HepG2 (cell line): ENCODE results near the gene NCOA6. TPM values are rescaled to one million over a fixed set of nuclear protein-coding genes. Genes with fewer than 3 reads are reported as not detected.

Experiments used
- HNRNPK ChIP-seq: fragments of 200-400 bp; formaldehyde crosslinking; IDR thresholded peaks from 2 replicates; pipeline ENCODE4 v1.6.1; 2018; ENCODE audit warnings: low read length, low read depth, moderate library complexity, mild to moderate bottlenecking; ENCODE audit not compliant: poor library complexity, severe bottlenecking
- JARID2 ChIP-seq: sonication (generic); formaldehyde crosslinking; IDR thresholded peaks from 2 replicates; pipeline ENCODE4 v1.8.1; 2023; ENCODE audit warnings: missing genetic modification reagents, inconsistent platforms; ENCODE audit not compliant: insufficient replicate concordance
- KDM5A ChIP-seq: fragments of 200-600 bp; sonication (generic); IDR thresholded peaks from 2 replicates; pipeline ENCODE4 v1.7.0; 2018; ENCODE audit warnings: antibody characterized with exemption, mild to moderate bottlenecking, low read length, borderline replicate concordance
- KIAA2018 ChIP-seq: sonication (generic); formaldehyde crosslinking; IDR thresholded peaks from 2 replicates; pipeline ENCODE4 v1.5.0; 2020; ENCODE audit warnings: mild to moderate bottlenecking, missing genetic modification reagents, borderline replicate concordance
- MED13 ChIP-seq: sonication (generic); formaldehyde crosslinking; IDR thresholded peaks from 2 replicates; pipeline ENCODE4 v1.5.0; 2020; ENCODE audit warnings: missing genetic modification reagents
- MIER3 ChIP-seq: IDR thresholded peaks from 2 replicates; pipeline ENCODE4 v1.6.1; 2016; ENCODE audit warnings: missing compliant biosample characterization, borderline replicate concordance
- POLR2AphosphoS5 ChIP-seq: IDR thresholded peaks from 2 replicates; pipeline ENCODE4 v1.6.1; 2012; ENCODE audit warnings: low read depth, low read length
- TAF1 ChIP-seq: sonication (generic); formaldehyde crosslinking; IDR thresholded peaks from 2 replicates; pipeline ENCODE4 v1.4.0; 2020; ENCODE audit warnings: missing genetic modification reagents
- ZBTB37 ChIP-seq: sonication (generic); formaldehyde crosslinking; IDR thresholded peaks from 2 replicates; pipeline ENCODE4 v1.4.0; 2020; ENCODE audit warnings: mild to moderate bottlenecking, missing genetic modification reagents
- ZNF101 ChIP-seq: sonication (generic); formaldehyde crosslinking; IDR thresholded peaks from 2 replicates; pipeline ENCODE4 v1.4.0; 2020; ENCODE audit warnings: mild to moderate bottlenecking, low read depth, missing genetic modification reagents, borderline replicate concordance
- ZNF207 ChIP-seq: fragments of 450-650 bp; IDR thresholded peaks from 2 replicates; pipeline ENCODE4 v1.6.1; 2016; ENCODE audit warnings: antibody characterized with exemption, borderline replicate concordance
- ZNF354B ChIP-seq: sonication (generic); formaldehyde crosslinking; IDR thresholded peaks from 2 replicates; pipeline ENCODE4 v1.8.0; 2022; ENCODE audit warnings: mild to moderate bottlenecking, missing genetic modification reagents
- ZNF614 ChIP-seq: IDR thresholded peaks from 2 replicates; pipeline ENCODE4 v1.6.1; 2018; ENCODE audit warnings: missing biosample characterization, missing genetic modification reagents, inconsistent platforms, borderline replicate concordance
- polyA plus RNA-seq, 8 experiments: library from polyadenylated mRNA; depleted of rRNA in 3 of 8; stranded (reverse) in 7 of 8; unstranded in 1 of 8; fragments of >200 nt; fragmentation: Illumina TruSeq in 4 of 8; extraction: Trizol in 4 of 8; gene quantifications; 2 replicates each; pipeline versions ENCODE4 v1.2.1 to v1.2.3, GENCODE V29; 2011 to 2016; ENCODE audit warnings: low read depth in 4 of 8, missing spikeins in 1 of 8, mixed read lengths in 1 of 8; ENCODE audit not compliant: insufficient read depth in 1 of 8
- total RNA-seq, 5 experiments: library from RNA; depleted of rRNA; stranded (reverse); fragments of >200 nt; fragmentation: Illumina TruSeq; extraction: Trizol; gene quantifications; 2 replicates each; pipeline ENCODE4 v1.2.3, GENCODE V29; 2016; ENCODE audit warnings: low read depth in 1 of 5

The NCOA6 gene
- total and polyA plus RNA-seq, 2 of the 13 experiments (the other 11 are each of a cell fraction or from before 2014, with no cell fraction given): 11.2 to 29.3 TPM

- TF ChIP-seq KIAA2018 (CRISPR knock-in tag): no peak
- no peak for TF ChIP-seq JARID2 (CRISPR knock-in tag)
- no peak for TF ChIP-seq HNRNPK
- no peak for TF ChIP-seq ZNF101 (CRISPR knock-in tag)
- no peak for TF ChIP-seq MIER3 (CRISPR knock-in tag)
- TF ChIP-seq POLR2AphosphoS5: no peak
- TF ChIP-seq MED13: no peak
- no peak for TF ChIP-seq ZNF207
- TF ChIP-seq ZBTB37 (CRISPR knock-in tag): no peak
- no peak for TF ChIP-seq ZNF614
- TF ChIP-seq ZNF354B (CRISPR knock-in tag): no peak
- no peak for TF ChIP-seq TAF1 (CRISPR knock-in tag)
- no peak for TF ChIP-seq KDM5A
- TF ChIP-seq, all 625 proteins: peak for 0
Observed at GRCh38 chr20:34669094-34669493, 156.4 kb downstream of the NCOA6 start (continued).
